ENCODE results near the gene TES. TPM values are rescaled to one million over a fixed set of nuclear protein-coding genes. Genes with fewer than 3 reads are reported as not detected.
A peak's percentile ranks its signal among the peaks of the same experiment; 100 is the strongest.

TES gene
- total and polyA plus RNA-seq, 2 experiments from 2014 or later, result 37.3 to 38.3 TPM

GRCh38 chr7:116165717-116166116, 44.6 kb upstream of the TES start (continued):
- TF ChIP-seq ZNF462 (CRISPR knock-in tag; IDR thresholded peaks at IDR 0.05) (no peak), ZNF114 (CRISPR knock-in tag; IDR thresholded peaks at IDR 0.05) (no peak), CREB1 (CRISPR knock-in tag; IDR thresholded peaks at IDR 0.05; ENCODE audit: low read depth) (no peak), REST (IDR thresholded peaks at IDR 0.05; ENCODE audit: unreplicated experiment) (no peak)

GRCh38 chr7:116166156-116166555, 44.2 kb upstream of the TES start:
- Mint-ChIP-seq H3K27me3 (ENCODE audit: insufficient read depth, low read depth, poor library complexity) (no peaks in the 10 kb centered on the region), H3K9me3 (no peaks in the 10 kb centered on the region; the same call in 2 of the 3 replicates), H3K4me3 (no peak overlapping the region), H3K27ac (peak overlapping the region; percentile 46; the same call in 1 of the 2 replicates), H3K36me3 (ENCODE audit: low read depth) (no peaks in the 10 kb centered on the region), H3K4me1 (peaks cover 14% of the 10 kb centered on the region)
- no peak overlapping the region for H3K27ac ChIP-seq (ENCODE audit: low read depth)
- no peak overlapping the region for H3K4me3 ChIP-seq
- H3K27me3 ChIP-seq (ENCODE audit: insufficient read depth), result no peaks in the 10 kb centered on the region
- no peaks in the 10 kb centered on the region for H3F3A ChIP-seq (replicated peaks; ENCODE audit: low read depth)
- H3K4me1 ChIP-seq (ENCODE audit: insufficient read depth), result peaks cover 18% of the 10 kb centered on the region
- no peaks in the 10 kb centered on the region for H3K79me2 ChIP-seq (replicated peaks; ENCODE audit: insufficient read depth)
- no peaks in the 10 kb centered on the region for H4K20me1 ChIP-seq (replicated peaks; ENCODE audit: insufficient read depth)
- DNase-seq (ENCODE audit: low spot score) (no peak), ATAC-seq (no peak)
- no peak overlapping the region for H3K4me2 ChIP-seq
- H2AFZ ChIP-seq, result peak overlapping the region; percentile 63; the same call in 1 of the 2 replicates
- peaks cover 14% of the 10 kb centered on the region for H3K9me2 ChIP-seq (ENCODE audit: insufficient read depth)
- no peaks in the 10 kb centered on the region for H3K36me3 ChIP-seq (ENCODE audit: insufficient read depth)
- TF ChIP-seq EZH2 (IDR thresholded peaks at IDR 0.05; ENCODE audit: low read depth, unreplicated experiment), result no peak
- TF ChIP-seq REST (IDR thresholded peaks at IDR 0.05; ENCODE audit: unreplicated experiment), result no peak
- no peak for TF ChIP-seq CREB1 (CRISPR knock-in tag; IDR thresholded peaks at IDR 0.05; ENCODE audit: low read depth)
- TF ChIP-seq STAT1 (IDR thresholded peaks at IDR 0.05; ENCODE audit: unreplicated experiment), result no peak
- no peak for TF ChIP-seq JUNB (IDR thresholded peaks at IDR 0.05; ENCODE audit: unreplicated experiment)
- no peak for TF ChIP-seq ZNF331 (CRISPR knock-in tag; IDR thresholded peaks at IDR 0.05; ENCODE audit: low read depth)
- TF ChIP-seq NANOG (IDR thresholded peaks at IDR 0.05; ENCODE audit: borderline replicate concordance), result no peak
- TF ChIP-seq ZNF114 (CRISPR knock-in tag; IDR thresholded peaks at IDR 0.05), result no peak
- no peak for TF ChIP-seq EZH2phosphoT487 (IDR thresholded peaks at IDR 0.05; ENCODE audit: unreplicated experiment)
